GM23338 (cell line): ENCODE measurements around the gene RADIL. TPM values are rescaled to one million over a fixed set of nuclear protein-coding genes. Genes with fewer than 3 reads are reported as not detected.

Experiments used
- ATAC-seq: fragments of 200-7000 bp; cut with Tn5 transposase; 3 replicates; pipeline ENCODE4 v1.9.1; 2020
- DNase-seq: peaks from one replicate; pipeline ENCODE4 v3.0.0-alpha.2; 2015; ENCODE audit warnings: low spot score
- H2AFZ ChIP-seq: fragments of 200-600 bp; sonication (generic); 2 replicates; pipeline ENCODE4 v1.8.0; 2016; ENCODE audit warnings: antibody characterized with exemption, mild to moderate bottlenecking, moderate library complexity
- H3F3A ChIP-seq: fragments of 200-600 bp; sonication (generic); replicated peaks from 2 replicates; pipeline ENCODE4 v1.8.0; 2017; ENCODE audit warnings: antibody characterized with exemption, mixed run types, low read depth
- H3K27ac ChIP-seq: fragments of 200-600 bp; sonication (generic); 2 replicates; pipeline ENCODE4 v1.6.1; 2016; ENCODE audit warnings: low read depth
- H3K27me3 ChIP-seq: fragments of 200-600 bp; sonication (generic); 2 replicates; pipeline ENCODE4 v1.8.0; 2016; ENCODE audit warnings: mild to moderate bottlenecking, mixed run types, moderate library complexity; ENCODE audit not compliant: insufficient read depth
- H3K36me3 ChIP-seq: fragments of 200-600 bp; sonication (generic); 2 replicates; pipeline ENCODE4 v1.8.0; 2016; ENCODE audit warnings: mild to moderate bottlenecking; ENCODE audit not compliant: insufficient read depth
- H3K4me1 ChIP-seq: fragments of 200-600 bp; sonication (generic); 2 replicates; pipeline ENCODE4 v1.8.0; 2016; ENCODE audit warnings: mild to moderate bottlenecking, moderate library complexity; ENCODE audit not compliant: insufficient read depth
- H3K4me2 ChIP-seq: fragments of 200-600 bp; sonication (generic); 2 replicates; pipeline ENCODE4 v1.7.1; 2017; ENCODE audit warnings: mixed run types
- H3K4me3 ChIP-seq: fragments of 200-600 bp; sonication (generic); 2 replicates; pipeline ENCODE4 v1.6.1; 2016; ENCODE audit warnings: mixed run types
- H3K79me2 ChIP-seq: fragments of 200-600 bp; sonication (generic); replicated peaks from 2 replicates; pipeline ENCODE4 v1.8.0; 2017; ENCODE audit warnings: mild to moderate bottlenecking; ENCODE audit not compliant: insufficient read depth
- H3K9me2 ChIP-seq: fragments of 200-600 bp; sonication (generic); 2 replicates; pipeline ENCODE4 v1.8.0; 2017; ENCODE audit not compliant: insufficient read depth
- H4K20me1 ChIP-seq: fragments of 200-600 bp; sonication (generic); replicated peaks from 2 replicates; pipeline ENCODE4 v1.8.0; 2017; ENCODE audit warnings: mild to moderate bottlenecking; ENCODE audit not compliant: insufficient read depth
- H3K27ac Mint-ChIP-seq: 2 replicates; pipeline ENCODE4 v1.8.0; 2020; ENCODE audit warnings: inconsistent platforms, mild to moderate bottlenecking, moderate library complexity, mixed read lengths
- H3K27me3 Mint-ChIP-seq: 3 replicates; pipeline ENCODE4 v1.8.0; 2022; ENCODE audit warnings: low read depth, mild to moderate bottlenecking, moderate library complexity, mixed read lengths, inconsistent platforms; ENCODE audit not compliant: insufficient read depth, poor library complexity
- H3K36me3 Mint-ChIP-seq: 3 replicates; pipeline ENCODE4 v1.8.0; 2021; ENCODE audit warnings: low read depth, mild to moderate bottlenecking, inconsistent platforms, moderate library complexity, mixed read lengths
- H3K4me1 Mint-ChIP-seq: 3 replicates; pipeline ENCODE4 v1.8.0; 2020; ENCODE audit warnings: mild to moderate bottlenecking, inconsistent platforms, mixed read lengths
- H3K4me3 Mint-ChIP-seq: 3 replicates; pipeline ENCODE4 v1.8.0; 2021; ENCODE audit warnings: moderate library complexity, mild to moderate bottlenecking, inconsistent platforms, mixed read lengths
- H3K9me3 Mint-ChIP-seq: 3 replicates; pipeline ENCODE4 v1.8.0; 2020; ENCODE audit warnings: moderate library complexity, mild to moderate bottlenecking, inconsistent platforms, mixed read lengths
- CREB1 ChIP-seq: fragments of 250-450 bp; sonication (Bioruptor Pico); IDR thresholded peaks from 2 replicates; pipeline ENCODE4 v1.5.0; 2020; ENCODE audit warnings: low read depth, mild to moderate bottlenecking, moderate library complexity
- EZH2 ChIP-seq: fragments of 200-600 bp; sonication (generic); IDR thresholded peaks from one replicate; pipeline ENCODE4 v1.8.0; 2017; ENCODE audit warnings: antibody characterized with exemption, mild to moderate bottlenecking, low read depth; ENCODE audit not compliant: unreplicated experiment
- EZH2phosphoT487 ChIP-seq: fragments of 200-600 bp; sonication (generic); IDR thresholded peaks from one replicate; pipeline ENCODE4 v1.8.1; 2018; ENCODE audit warnings: antibody characterized with exemption; ENCODE audit not compliant: unreplicated experiment
- JUNB ChIP-seq: IDR thresholded peaks from one replicate; pipeline ENCODE4 v1.6.1; 2016; ENCODE audit warnings: antibody characterized with exemption; ENCODE audit not compliant: unreplicated experiment
- NANOG ChIP-seq: IDR thresholded peaks from 2 replicates; pipeline ENCODE4 v1.6.1; 2016; ENCODE audit warnings: antibody characterized with exemption, borderline replicate concordance
- POLR2AphosphoS5 ChIP-seq: IDR thresholded peaks from 2 replicates; pipeline ENCODE4 v1.6.1; 2016; ENCODE audit warnings: antibody characterized with exemption, low read depth
- STAT1 ChIP-seq: IDR thresholded peaks from one replicate; pipeline ENCODE4 v1.6.1; 2016; ENCODE audit warnings: antibody characterized with exemption; ENCODE audit not compliant: unreplicated experiment
- ZNF114 ChIP-seq: fragments of 250-450 bp; sonication (Bioruptor Pico); IDR thresholded peaks from 2 replicates; pipeline ENCODE4 v1.5.0; 2020; ENCODE audit warnings: mild to moderate bottlenecking, moderate library complexity
- ZNF331 ChIP-seq: fragments of 250-450 bp; sonication (Bioruptor Pico); IDR thresholded peaks from 2 replicates; pipeline ENCODE4 v1.5.0; 2020; ENCODE audit warnings: low read depth, mild to moderate bottlenecking, moderate library complexity
- polyA plus RNA-seq: library from polyadenylated mRNA; unstranded; fragments of >200 nt; fragmentation: Nextera tagmentation; extraction: Ambion mirVana; gene quantifications from 2 replicates; pipeline ENCODE4 v1.2.1, GENCODE V29; 2016
- total RNA-seq: library from RNA; depleted of rRNA; stranded (reverse); fragments of >200 nt; shearing (Covaris generic); gene quantifications from 2 replicates; pipeline ENCODE4 v1.2.3, GENCODE V29; 2014
- TF ChIP-seq, protein P1 (sequence below): fragments of 250-450 bp; sonication (Bioruptor Pico); IDR thresholded peaks from 2 replicates; pipeline ENCODE4 v1.5.0; 2020; ENCODE audit warnings: mild to moderate bottlenecking, moderate library complexity
- TF ChIP-seq, protein P2 (sequence below), 2 experiments: fragments of 200-600 bp in 1 of 2; sonication (generic) in 1 of 2; conservative IDR thresholded peaks; 2 replicates each; pipeline versions ENCODE4 v1.5.1 to v1.6.1; 2016 to 2017; ENCODE audit warnings: antibody characterized with exemption in 2 of 2, low read depth in 2 of 2, mild to moderate bottlenecking in 2 of 2, moderate library complexity in 1 of 2
- TF ChIP-seq, protein P3 (sequence below): IDR thresholded peaks from one replicate; pipeline ENCODE4 v1.6.1; 2018; ENCODE audit warnings: antibody characterized with exemption; ENCODE audit not compliant: unreplicated experiment
- TF ChIP-seq, protein P4 (sequence below): IDR thresholded peaks from 2 replicates; pipeline ENCODE4 v1.6.1; 2016; ENCODE audit warnings: antibody characterized with exemption

The RADIL gene
- total and polyA plus RNA-seq, 2 experiments from 2014 or later: 4.3 to 9.8 TPM

DNA sequence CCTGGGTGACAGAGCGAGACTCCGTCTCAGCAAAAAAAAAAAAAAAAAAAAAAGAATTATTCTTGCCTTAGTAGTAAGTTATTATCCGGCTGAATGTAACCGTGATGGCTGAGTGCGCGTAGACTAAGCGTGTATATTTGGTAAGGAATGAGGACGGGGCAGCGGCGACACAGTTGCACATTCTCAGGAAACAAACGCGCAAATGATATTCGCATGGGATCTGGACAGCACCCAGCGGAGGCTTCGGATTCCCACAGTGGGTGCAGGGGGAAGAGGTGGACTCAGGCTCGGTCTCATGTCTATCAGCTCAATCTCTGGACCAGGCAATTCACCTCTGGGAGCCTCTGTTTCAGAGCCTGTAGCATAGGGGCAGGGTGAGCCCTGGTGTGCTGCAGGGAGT lies 50.8 kb downstream of the RADIL start:
- H3K4me1 Mint-ChIP-seq: peaks cover 4% of the 10 kb centered on the region
- H3K27ac ChIP-seq: no peak overlapping the region
- no peak overlapping the region for H3K4me3 ChIP-seq
- no peaks in the 10 kb centered on the region for H3K4me1 ChIP-seq
- DNase-seq (no peak), ATAC-seq (no peak)
- no peak for TF ChIP-seq STAT1
- no peak for TF ChIP-seq ZNF331
- no peak for TF ChIP-seq JUNB
- no peak for TF ChIP-seq EZH2phosphoT487
- no peak for TF ChIP-seq EZH2
- TF ChIP-seq CREB1 (CRISPR knock-in tag): no peak
- TF ChIP-seq POLR2AphosphoS5: no peak
- TF ChIP-seq, protein P1, sequence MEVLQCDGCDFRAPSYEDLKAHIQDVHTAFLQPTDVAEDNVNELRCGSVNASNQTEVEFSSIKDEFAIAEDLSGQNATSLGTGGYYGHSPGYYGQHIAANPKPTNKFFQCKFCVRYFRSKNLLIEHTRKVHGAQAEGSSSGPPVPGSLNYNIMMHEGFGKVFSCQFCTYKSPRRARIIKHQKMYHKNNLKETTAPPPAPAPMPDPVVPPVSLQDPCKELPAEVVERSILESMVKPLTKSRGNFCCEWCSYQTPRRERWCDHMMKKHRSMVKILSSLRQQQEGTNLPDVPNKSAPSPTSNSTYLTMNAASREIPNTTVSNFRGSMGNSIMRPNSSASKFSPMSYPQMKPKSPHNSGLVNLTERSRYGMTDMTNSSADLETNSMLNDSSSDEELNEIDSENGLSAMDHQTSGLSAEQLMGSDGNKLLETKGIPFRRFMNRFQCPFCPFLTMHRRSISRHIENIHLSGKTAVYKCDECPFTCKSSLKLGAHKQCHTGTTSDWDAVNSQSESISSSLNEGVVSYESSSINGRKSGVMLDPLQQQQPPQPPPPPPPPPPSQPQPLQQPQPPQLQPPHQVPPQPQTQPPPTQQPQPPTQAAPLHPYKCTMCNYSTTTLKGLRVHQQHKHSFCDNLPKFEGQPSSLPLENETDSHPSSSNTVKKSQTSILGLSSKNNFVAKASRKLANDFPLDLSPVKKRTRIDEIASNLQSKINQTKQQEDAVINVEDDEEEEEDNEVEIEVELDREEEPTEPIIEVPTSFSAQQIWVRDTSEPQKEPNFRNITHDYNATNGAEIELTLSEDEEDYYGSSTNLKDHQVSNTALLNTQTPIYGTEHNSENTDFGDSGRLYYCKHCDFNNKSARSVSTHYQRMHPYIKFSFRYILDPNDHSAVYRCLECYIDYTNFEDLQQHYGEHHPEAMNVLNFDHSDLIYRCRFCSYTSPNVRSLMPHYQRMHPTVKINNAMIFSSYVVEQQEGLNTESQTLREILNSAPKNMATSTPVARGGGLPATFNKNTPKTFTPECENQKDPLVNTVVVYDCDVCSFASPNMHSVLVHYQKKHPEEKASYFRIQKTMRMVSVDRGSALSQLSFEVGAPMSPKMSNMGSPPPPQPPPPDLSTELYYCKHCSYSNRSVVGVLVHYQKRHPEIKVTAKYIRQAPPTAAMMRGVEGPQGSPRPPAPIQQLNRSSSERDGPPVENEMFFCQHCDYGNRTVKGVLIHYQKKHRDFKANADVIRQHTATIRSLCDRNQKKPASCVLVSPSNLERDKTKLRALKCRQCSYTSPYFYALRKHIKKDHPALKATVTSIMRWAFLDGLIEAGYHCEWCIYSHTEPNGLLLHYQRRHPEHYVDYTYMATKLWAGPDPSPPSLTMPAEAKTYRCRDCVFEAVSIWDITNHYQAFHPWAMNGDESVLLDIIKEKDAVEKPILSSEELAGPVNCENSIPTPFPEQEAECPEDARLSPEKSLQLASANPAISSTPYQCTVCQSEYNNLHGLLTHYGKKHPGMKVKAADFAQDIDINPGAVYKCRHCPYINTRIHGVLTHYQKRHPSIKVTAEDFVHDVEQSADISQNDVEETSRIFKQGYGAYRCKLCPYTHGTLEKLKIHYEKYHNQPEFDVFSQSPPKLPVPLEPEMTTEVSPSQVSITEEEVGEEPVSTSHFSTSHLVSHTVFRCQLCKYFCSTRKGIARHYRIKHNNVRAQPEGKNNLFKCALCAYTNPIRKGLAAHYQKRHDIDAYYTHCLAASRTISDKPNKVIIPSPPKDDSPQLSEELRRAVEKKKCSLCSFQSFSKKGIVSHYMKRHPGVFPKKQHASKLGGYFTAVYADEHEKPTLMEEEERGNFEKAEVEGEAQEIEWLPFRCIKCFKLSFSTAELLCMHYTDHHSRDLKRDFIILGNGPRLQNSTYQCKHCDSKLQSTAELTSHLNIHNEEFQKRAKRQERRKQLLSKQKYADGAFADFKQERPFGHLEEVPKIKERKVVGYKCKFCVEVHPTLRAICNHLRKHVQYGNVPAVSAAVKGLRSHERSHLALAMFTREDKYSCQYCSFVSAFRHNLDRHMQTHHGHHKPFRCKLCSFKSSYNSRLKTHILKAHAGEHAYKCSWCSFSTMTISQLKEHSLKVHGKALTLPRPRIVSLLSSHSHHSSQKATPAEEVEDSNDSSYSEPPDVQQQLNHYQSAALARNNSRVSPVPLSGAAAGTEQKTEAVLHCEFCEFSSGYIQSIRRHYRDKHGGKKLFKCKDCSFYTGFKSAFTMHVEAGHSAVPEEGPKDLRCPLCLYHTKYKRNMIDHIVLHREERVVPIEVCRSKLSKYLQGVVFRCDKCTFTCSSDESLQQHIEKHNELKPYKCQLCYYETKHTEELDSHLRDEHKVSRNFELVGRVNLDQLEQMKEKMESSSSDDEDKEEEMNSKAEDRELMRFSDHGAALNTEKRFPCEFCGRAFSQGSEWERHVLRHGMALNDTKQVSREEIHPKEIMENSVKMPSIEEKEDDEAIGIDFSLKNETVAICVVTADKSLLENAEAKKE: no peak
- TF ChIP-seq, protein P2, sequence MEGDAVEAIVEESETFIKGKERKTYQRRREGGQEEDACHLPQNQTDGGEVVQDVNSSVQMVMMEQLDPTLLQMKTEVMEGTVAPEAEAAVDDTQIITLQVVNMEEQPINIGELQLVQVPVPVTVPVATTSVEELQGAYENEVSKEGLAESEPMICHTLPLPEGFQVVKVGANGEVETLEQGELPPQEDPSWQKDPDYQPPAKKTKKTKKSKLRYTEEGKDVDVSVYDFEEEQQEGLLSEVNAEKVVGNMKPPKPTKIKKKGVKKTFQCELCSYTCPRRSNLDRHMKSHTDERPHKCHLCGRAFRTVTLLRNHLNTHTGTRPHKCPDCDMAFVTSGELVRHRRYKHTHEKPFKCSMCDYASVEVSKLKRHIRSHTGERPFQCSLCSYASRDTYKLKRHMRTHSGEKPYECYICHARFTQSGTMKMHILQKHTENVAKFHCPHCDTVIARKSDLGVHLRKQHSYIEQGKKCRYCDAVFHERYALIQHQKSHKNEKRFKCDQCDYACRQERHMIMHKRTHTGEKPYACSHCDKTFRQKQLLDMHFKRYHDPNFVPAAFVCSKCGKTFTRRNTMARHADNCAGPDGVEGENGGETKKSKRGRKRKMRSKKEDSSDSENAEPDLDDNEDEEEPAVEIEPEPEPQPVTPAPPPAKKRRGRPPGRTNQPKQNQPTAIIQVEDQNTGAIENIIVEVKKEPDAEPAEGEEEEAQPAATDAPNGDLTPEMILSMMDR (conservative IDR thresholded peaks at IDR 0.05; ENCODE audit: low read depth in 2 of 2): no peak
- no peak for TF ChIP-seq ZNF114 (CRISPR knock-in tag)
- TF ChIP-seq, protein P3, sequence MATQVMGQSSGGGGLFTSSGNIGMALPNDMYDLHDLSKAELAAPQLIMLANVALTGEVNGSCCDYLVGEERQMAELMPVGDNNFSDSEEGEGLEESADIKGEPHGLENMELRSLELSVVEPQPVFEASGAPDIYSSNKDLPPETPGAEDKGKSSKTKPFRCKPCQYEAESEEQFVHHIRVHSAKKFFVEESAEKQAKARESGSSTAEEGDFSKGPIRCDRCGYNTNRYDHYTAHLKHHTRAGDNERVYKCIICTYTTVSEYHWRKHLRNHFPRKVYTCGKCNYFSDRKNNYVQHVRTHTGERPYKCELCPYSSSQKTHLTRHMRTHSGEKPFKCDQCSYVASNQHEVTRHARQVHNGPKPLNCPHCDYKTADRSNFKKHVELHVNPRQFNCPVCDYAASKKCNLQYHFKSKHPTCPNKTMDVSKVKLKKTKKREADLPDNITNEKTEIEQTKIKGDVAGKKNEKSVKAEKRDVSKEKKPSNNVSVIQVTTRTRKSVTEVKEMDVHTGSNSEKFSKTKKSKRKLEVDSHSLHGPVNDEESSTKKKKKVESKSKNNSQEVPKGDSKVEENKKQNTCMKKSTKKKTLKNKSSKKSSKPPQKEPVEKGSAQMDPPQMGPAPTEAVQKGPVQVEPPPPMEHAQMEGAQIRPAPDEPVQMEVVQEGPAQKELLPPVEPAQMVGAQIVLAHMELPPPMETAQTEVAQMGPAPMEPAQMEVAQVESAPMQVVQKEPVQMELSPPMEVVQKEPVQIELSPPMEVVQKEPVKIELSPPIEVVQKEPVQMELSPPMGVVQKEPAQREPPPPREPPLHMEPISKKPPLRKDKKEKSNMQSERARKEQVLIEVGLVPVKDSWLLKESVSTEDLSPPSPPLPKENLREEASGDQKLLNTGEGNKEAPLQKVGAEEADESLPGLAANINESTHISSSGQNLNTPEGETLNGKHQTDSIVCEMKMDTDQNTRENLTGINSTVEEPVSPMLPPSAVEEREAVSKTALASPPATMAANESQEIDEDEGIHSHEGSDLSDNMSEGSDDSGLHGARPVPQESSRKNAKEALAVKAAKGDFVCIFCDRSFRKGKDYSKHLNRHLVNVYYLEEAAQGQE: no peak
- TF ChIP-seq, protein P4, sequence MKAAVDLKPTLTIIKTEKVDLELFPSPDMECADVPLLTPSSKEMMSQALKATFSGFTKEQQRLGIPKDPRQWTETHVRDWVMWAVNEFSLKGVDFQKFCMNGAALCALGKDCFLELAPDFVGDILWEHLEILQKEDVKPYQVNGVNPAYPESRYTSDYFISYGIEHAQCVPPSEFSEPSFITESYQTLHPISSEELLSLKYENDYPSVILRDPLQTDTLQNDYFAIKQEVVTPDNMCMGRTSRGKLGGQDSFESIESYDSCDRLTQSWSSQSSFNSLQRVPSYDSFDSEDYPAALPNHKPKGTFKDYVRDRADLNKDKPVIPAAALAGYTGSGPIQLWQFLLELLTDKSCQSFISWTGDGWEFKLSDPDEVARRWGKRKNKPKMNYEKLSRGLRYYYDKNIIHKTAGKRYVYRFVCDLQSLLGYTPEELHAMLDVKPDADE: no peak
- no peak for TF ChIP-seq NANOG
- H3F3A ChIP-seq: no peaks in the 10 kb centered on the region
- no peaks in the 10 kb centered on the region for H4K20me1 ChIP-seq
- H3K27me3 Mint-ChIP-seq: peaks cover 13% of the 10 kb centered on the region
- H3K4me2 ChIP-seq: no peak overlapping the region
- H3K79me2 ChIP-seq: no peaks in the 10 kb centered on the region
- no peak overlapping the region for H3K4me3 Mint-ChIP-seq
- H3K27me3 ChIP-seq: no peaks in the 10 kb centered on the region
- H3K9me3 Mint-ChIP-seq: peaks cover 2% of the 10 kb centered on the region; the same call in 1 of the 3 replicates
- H3K27ac Mint-ChIP-seq: no peak overlapping the region
- H3K36me3 Mint-ChIP-seq: no peaks in the 10 kb centered on the region
- H3K9me2 ChIP-seq: no peaks in the 10 kb centered on the region
- H2AFZ ChIP-seq: no peak overlapping the region
- no peaks in the 10 kb centered on the region for H3K36me3 ChIP-seq
